DMS114 treated with DMSO at 0.1 percent for 48 hours (cell line): ENCODE data around the gene CIB2.
A peak's percentile ranks its signal among the peaks of the same experiment; 100 is the strongest.

Source experiments
- DNase-seq: peaks from one replicate; lab custom pipeline; 2025; ENCODE audit not compliant: unreplicated experiment; lab: John Stamatoyannopoulos, UW

Gene CIB2

DNA sequence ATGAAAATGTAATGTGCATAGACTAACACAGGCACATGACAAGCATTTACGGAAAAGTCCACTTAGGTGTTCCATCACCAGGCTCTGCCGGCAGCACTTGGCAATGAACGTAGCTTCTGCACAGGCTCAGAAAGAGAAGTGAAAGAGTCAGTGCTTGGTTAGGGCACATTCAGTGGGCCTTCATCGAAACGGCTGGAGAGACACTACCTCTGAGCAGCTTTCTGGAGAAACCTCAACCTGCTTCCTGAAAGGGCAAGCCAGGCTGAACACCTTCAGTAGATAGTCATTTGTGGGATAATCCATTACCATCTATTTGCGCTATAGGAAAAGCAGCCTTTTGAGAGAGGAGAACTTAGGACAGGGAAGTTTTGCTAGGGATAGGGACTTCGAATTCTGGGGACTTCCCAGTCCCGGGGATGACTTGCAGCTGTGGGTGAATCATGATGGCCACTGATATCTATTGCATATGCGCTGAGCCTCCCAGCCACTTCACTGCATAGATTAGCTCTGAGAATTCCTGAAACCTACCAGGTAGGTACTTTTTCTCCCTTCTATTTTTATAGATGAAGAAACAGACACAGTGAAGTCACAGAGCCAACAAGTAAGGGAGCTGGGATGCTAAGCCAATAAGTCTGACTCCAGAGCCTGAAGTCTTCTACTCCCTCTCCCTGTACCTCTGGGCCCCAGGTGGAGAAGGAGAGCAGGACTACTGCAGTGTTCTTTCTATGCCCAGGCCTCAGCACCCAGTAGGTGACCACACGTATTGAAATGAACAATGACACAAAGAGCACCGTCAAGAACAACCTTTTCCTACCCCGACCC, 43.1 kb downstream of the CIB2 start:
- no peak for DNase-seq

DNA sequence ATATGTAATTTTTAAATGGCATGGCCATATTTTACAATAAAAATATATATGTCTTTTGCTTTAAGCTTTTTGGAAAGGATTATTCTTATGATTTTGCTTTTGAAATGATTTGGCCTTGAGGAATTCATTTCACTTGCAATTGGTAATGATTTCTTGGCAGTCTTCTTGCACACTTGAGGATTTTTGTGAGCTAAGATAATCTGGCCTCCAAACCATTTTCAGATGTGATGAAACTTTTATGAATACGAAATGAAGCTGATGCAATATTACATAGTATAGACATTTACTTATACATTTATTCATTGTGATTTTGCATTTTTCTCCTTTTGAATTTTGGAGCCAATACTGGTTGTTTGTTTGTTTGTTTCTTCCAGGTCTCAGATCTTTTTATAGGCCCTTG, 45.3 kb downstream of the CIB2 start:
- DNase-seq, result no peak

DNA sequence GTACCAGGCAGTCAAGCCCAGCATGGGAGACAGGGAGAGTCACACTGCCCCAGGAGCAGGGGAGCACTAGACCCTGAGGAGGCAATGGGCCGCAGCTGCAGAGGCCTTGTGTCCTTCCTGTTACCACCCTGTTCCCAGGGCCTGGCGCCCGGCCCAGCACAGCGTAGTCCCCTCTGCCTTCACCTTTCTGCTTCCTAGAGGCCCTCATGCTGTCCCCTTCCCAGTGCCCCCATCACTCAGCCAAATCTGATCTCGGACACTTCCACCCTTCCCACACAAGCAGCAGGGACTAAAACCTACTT, 46.8 kb downstream of the CIB2 start:
- DNase-seq, result no peak

DNA sequence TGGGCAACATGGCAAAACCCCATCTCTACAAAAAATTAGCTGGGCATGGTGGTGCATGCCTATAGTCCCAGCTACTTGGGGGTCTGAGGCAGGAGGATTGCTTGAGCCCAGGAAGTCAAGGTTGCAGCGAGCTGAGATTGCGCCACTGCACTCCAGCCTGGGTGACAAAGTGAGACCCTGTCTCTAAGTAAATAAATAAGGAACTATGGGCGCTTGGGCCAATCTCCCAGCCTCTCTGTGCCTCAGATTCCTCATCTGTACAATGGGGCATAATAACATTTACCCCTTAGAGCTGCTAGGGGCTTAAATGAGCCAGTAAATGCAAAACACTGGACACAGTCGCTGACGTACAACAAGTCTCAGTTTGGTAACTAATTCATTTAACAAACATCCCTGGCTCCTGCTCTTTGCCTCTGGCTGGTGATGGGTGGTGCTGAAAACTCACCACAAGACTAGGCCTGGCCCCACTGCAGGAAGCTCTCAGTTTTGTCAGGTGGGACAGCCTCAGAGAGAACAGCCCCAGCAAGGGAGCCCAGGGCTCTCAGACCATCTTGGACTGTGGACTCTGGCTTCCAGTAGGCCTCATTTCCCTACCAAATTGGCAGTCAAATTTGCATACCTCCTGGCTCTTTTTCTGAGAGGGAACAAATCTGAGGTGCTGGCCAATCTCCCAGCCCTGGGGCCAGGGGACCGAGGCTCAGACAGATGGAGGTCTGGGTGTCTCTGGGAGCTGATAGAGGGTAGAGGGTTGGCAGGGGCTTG, 47.4 kb downstream of the CIB2 start:
- DNase-seq, result no peak

DNA sequence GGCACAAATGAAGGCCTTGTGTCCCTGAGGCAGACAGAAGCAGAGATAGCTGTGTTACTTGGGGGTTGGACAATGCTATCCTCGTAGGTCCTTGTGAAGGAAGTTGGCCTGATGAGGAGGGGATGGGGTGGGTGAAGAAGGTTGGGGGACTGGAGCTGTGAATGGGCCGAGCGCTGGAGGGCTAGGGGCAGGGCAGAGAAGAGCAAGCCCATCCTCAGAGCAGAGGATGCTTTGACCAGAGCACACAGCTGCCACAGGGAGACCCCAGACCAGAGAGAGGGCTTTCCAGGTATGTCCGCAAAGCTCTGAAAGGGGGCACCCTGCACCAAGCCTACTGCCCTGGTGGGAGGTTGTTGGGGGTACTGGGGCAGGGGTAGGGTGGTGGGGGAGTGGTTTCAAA, 48.1 kb downstream of the CIB2 start:
- DNase-seq, result no peak

DNA sequence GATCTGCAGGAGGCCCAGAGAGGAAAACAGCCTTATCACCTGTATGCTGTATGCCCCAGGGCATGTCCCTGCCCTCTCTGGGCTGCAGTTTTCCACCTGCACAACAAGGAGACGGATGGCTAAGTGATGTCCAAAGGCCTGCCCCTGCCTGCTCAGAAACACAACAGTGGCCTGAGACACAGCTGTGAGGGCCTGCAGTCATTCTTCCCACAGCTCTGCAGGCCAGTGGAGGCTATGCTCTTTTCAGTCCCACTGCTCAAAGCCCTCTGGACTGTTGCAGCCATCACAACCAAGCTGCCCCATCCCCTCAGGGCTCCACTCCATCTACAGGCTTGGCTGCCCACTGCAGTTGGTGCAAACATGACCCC, 48.5 kb downstream of the CIB2 start:
- no peak for DNase-seq

DNA sequence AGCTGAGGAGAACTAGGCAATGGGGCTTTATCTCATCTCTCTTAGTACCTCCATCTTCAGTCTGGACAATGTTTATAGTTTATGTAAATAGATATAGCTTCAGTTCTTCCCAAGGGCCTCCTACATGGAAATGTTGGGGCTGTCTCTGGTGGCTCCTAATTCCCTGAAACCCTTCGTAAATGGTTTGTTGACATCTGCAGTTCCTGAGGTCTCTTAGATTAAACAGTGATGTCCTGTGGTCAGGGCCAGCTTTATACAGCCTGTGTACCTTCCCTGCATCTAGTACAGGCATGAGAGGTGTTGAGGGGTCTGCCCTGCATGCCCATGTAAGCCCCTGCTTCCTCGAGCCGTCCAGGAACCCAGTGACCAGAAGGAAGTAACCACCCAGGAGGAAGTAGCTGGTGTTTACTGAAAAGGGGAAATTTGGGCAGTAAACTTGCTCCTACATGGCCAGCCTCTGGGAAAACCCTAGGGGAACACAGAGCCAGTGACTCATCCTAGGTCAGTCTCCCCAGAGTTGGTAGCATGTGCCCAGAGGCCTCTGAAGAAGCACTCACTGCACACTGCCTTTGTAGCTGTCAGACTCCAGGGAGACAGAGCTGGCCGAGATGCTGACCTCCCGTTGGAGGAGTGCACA, 49.0 kb downstream of the CIB2 start:
- no peak for DNase-seq

DNA sequence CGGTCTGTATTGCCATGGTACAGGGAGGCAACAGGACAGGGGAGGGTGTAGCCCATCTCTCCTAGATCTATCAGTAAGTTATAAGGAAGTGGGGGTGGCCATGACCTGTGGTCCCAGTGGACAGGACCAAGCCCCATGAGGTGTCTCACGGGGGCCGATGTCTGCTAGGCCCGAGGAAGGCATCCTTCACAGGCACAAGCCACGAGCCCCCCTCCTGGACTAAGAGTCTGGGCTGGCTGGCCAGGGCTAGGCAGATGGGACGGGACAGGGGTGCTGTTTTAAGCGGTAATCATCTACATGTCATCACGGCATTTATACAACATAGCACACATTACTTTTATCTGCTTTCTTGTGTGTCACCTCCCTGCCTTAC, 51.2 kb downstream of the CIB2 start:
- DNase-seq, result no peak

DNA sequence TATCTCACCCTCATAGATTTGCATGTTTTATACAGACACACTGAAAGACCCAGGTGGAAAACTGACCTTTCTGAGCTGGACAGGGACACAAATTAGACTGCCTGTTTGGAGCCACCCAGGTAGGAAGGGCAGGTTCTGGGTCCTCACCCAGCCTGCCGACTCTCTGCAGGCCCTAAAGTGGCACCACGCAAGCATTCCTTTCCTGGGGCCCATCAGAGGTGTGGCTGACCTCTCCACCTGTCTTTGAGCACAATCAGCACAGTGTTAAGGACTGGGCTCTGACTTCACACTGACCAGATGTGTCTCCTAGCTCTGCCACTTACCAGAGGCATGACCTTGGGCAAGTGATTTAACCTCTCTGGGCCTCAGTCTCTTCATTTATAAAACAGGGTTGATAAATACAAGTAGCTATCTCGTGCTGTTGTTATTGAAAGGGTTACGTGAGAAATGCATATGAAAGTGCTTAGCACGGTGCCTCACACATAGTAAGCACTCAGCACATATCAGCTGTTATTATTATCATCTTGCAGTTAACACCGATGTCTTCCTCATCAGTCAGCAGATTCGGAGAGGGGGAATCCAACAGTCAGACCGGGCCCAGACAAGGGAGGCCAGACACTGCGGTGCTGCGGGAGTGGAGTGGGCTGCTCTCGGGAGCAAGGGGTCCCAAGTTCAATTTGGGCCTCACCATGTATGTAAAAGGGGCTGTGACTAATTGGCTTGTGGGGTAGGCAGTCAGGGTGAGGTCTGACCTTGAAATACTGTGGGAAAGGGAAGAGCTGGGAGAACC, 51.8 kb downstream of the CIB2 start:
- no peak for DNase-seq

DNA sequence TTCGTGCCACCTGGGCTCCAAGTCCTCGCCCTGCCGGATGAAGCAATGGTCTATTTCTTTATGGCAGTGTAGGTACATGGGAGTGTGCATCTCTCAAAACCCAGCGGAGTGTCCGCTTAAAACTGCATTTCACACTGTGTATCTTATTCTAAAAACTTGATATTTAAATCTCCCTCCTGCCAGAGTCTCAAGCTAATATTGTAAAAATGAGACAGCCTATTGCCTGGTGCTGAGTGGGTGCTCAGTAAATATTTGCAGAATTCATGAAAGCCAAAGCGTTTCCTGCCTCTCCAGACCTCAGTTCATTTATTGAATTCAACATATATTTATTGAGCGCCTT, 53.4 kb downstream of the CIB2 start:
- peak; percentile 52 for DNase-seq

DNA sequence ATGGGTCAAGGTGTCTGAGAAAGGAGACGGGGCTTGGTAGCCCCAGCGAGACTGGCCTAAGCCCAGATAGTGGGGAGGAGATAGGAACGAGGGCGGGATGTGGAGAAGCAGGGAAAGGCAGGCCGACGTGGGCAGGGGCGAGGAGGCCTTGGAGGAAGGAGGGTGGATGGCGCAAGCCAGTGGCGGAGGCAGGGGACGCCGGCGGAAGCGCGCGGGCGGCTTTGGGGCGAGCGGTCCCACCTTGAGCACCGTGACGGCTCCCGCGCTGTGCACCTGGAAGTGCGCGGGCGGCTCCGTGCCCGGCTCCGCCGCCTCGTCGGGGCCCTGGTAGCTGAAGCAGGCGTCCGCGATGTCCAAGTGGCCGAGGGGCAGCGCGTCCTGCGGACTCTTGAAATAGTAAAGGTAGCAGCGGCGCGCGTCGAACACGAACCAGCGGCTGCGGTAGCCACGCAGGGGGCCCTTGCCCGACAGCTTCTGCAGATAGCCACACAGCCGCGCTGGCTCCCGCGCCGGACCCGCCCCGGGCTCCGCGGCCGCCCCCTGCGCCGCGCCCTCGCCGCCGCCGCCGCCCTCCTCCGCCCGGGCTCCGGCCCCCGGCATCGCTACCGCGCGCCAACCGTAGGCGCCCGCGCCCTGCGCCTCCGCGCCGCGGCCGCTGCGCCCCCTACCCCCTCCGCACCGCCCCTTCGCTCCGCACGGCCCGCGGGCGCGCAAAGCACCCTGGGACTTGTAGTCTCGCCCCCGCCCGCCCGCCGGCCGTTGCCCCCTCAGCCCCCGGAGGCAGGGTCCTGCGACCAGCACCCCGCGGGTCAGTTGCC, 54.0 kb downstream of the CIB2 start, which contains the start of gene TBC1D2B:
TSS of gene TBC1D2B (minus strand) at position 659 of the 818 bp plus-strand sequence. CDS start at position 600, 59 bp downstream.
- peak; percentile 52 for DNase-seq

DNA sequence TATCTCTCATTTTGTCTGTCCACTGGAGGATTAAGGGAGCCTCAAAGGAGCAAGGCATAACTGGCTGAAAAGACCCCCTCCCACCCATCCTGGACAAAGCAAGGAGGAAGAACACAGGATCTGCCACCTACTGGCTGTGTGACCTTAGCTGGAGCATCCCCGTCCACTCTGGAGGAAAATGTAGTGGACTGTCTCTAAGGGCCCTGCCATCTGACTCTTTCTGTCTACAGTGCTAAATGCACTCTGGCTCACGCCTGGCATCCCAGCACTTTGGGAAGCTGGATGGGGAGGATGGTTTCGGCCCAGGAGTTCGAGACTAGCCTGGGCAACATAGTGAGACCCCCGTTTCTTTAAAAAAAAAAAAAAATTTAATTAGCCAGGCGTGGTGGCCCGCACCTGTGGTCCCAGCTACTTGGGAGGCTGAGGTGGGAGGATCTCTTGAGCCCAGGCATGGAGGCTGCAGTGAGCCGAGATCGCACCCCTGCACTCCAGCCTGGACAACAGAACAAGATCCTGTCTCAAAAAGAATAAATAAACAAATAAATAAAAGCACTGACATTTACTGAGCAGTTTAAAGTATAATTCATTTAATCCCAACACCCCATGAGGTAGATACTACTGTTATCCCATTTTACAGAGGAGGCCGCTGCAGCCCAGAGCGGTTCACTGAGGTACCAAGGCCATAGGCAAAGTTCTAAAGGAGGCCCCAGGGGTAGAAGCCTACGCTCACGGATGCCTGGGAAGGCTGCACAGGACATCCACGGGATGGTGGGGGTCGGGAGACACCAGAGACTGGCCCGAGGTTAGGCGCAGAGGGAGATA, 54.8 kb downstream of the CIB2 start:
- no peak for DNase-seq

DNA sequence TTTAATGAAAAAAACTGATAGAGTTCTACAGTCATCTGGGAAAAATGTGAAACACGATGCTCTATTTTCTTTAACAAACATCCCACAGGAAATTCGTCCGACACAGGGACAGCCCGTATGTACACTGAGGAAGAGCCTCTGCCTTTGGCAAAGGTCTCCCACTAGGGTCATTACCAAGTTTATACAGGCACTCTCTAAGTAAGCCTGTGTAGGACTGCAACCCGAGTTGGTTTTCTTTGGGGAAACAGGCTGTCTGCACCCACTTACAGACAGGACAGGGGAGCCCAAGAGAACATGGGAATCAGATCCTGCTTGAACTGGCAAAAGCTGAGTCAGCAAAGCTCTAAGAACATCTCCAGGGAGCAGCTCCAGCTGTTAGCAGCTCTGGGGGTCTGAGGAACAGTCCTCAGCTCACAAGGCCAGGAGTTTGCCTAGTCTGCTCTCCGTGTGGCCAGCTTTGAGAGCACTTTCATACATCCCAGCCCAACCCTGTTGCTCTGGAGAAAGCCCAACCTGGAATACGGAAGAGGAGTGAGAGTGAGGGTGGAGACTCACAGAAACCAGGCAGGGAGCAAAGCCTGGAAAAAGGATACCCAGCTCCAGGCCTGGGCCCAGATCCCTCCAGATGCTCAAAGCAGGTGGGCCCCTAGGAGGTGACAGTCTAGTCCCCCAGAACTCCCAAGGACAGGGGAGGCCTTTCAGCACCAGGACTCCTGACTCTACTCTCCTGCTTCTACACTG, 55.6 kb downstream of the CIB2 start:
- DNase-seq, result no peak

DNA sequence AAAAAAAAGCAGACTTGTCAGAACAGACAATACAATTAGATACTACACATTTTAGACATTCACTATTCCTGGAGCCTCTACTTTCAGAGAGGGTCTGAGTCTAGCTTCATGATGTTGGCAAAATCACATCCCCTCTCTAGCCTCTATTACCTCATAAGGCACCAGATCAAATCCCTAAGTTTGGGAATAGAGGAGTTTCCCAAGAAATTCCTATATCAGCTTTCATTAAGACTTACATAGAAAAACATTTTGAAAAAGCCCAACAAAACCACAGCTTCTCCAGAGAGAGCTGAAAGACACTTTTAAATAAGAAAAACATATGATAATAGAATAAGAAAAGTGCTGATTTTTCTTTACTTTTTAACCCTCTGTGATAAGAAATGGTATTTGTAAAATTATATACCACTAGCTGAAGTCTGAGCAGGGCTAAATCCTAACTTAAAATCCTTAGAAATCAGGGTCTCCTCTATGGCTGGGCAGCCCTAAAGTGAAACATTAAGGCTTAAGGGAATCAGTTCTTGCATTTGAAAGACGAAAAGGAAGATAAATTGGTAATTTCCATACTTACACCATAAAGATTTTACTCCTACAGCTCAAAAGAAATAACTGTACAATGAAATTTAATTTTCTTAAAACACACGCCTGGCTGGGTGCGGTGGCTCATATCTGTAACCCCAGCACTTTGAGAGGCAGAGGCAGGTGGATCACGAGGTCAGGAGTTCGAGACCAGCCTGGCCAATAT, 58.0 kb downstream of the CIB2 start:
- DNase-seq, result no peak

DNA sequence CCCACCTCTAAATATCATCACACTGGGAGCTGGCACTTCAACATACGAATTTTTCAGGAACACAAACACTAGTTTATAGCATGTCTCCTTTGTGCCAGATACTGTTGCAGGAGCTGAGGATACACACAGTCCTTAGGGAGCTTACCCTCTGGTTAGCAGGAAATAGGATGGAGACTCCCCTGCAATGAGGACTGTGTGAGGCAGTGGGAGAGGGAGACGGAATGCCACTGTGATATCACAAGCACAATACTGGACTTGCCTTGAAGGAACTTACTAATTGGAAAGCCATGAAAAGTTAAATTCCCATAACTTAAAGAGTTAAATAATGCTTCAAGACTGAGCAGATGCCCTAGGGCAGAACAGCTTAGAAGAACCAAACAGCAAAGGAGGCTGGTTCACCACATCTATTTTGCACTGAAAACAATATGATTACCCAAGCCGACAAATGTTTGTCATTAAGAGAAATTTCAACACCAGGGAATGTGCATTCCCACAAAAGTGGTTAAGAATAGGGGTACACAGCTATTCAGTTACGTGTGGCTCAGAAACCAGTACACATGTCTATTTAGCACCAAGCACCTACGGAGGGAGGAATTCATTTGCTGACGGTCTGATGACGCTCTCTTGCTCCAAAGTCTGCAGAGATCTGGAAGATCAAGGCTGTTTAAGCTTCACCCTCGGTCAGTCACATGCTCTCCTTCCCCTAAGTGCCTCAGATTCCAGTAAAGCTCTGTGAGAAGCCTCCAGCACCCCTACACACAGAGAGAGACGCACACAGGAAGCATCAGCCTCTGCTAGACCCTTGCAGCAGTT, 59.0 kb downstream of the CIB2 start:
- no peak for DNase-seq

DNA sequence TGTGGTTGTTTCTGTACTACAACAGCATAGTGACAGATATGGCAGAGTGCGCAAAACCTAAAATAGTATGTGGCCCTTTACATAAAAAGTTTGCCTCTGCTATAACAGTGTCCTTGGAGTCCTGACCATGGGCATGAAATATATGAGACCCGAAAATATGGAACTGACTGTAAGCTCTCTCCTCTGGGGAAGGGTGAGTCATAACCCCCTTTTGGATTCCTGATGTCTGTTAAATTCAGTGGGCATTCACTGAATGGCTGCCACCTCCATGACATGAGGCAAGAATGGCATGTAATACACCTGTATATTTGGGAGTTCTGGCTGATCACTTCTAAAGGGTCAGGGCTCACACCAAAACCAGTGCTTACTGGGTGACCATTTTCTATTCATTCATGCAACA, 59.9 kb downstream of the CIB2 start:
- no peak for DNase-seq

DNA sequence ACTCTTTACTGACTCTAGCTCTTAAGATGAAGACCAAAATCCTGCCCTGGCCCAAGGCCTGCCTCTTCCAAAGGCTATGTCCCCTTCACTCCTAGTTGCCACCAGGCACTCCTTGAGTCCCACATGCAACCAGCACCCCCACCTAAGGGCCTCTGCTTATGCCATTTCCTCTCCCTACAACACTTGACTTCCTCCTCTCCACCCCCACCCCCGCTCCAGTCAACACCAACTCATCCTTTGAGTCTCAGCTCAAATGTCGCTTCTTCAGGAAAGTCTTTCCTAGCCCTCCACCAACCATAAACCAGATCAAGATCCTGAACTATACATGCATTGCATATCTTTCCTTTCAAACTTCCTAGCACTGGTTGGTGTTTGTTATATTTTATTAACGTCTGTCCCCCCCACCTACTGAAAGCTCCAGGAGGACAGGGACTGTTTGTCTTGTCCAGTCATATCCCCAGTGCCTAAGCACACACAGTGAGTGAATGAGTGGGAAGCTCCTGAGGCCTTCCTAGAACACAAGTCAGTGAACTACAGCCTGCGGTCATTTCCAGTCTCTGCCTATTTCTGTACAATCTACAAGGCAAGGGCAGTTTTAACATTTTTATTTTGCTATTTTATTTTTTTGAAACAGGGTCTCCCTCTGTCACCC, 61.1 kb downstream of the CIB2 start:
- DNase-seq, result no peak
